IMR-90 (cell line): ENCODE data around the gene IL22RA2. TPM values are rescaled to one million over a fixed set of nuclear protein-coding genes. Genes with fewer than 3 reads are reported as not detected.

ENCODE experiments used
- ATAC-seq: fragments of 200-7000 bp; cut with Tn5 transposase; 2 replicates; pipeline ENCODE4 v1.9.1; 2020; ENCODE audit warnings: low read depth, mild to moderate bottlenecking, moderate library complexity
- BruUV-seq: library from RNA; stranded (reverse); fragments of 400-500 nt; replicated peaks from 2 replicates; lab custom pipeline; 2021; lab: Mats Ljungman, UMichigan
- CTCF ChIA-PET: fragments of 300-600 bp; formaldehyde crosslinking; extraction: SDS; loops from one replicate; lab custom pipeline; 2021; ENCODE audit warnings: antibody characterized with exemption; lab: Yijun Ruan, JAX
- POLR2A ChIA-PET: fragments of 300-600 bp; sonication (Branson Sonifier 250); formaldehyde crosslinking; loops from one replicate; lab custom pipeline; 2022; ENCODE audit warnings: antibody characterized with exemption; ENCODE audit not compliant: unreplicated experiment; lab: Charles Lee
- DNase-seq: peaks from one replicate; pipeline ENCODE4 v3.0.0; 2013
- H2AFZ ChIP-seq: replicated peaks from 2 replicates; pipeline ENCODE3; 2013; ENCODE audit warnings: low read length, mild to moderate bottlenecking; ENCODE audit not compliant: poor library complexity
- H2AK5ac ChIP-seq: 2 replicates; pipeline ENCODE4 v1.6.1; 2013; ENCODE audit warnings: low read depth, low read length, inconsistent platforms
- H2AK9ac ChIP-seq: replicated peaks from 2 replicates; pipeline ENCODE3; 2013; ENCODE audit warnings: mild to moderate bottlenecking, low read depth, low read length, moderate library complexity; ENCODE audit not compliant: poor library complexity
- H2BK120ac ChIP-seq: 2 replicates; pipeline ENCODE4 v1.6.1; 2013; ENCODE audit warnings: low read depth, low read length, inconsistent platforms
- H2BK15ac ChIP-seq: 3 replicates; pipeline ENCODE4 v1.6.1; 2013; ENCODE audit warnings: low read depth, low read length, inconsistent platforms
- H2BK20ac ChIP-seq: 2 replicates; pipeline ENCODE4 v1.6.1; 2013; ENCODE audit warnings: low read depth, mild to moderate bottlenecking, inconsistent platforms, low read length, moderate library complexity
- H2BK5ac ChIP-seq: 2 replicates; pipeline ENCODE4 v1.6.1; 2013; ENCODE audit warnings: mild to moderate bottlenecking, low read depth, low read length, inconsistent platforms; ENCODE audit not compliant: poor library complexity, severe bottlenecking
- H3K14ac ChIP-seq: replicated peaks from 2 replicates; pipeline ENCODE4 v1.6.1; 2013; ENCODE audit warnings: low read depth, low read length, inconsistent platforms
- H3K18ac ChIP-seq: 2 replicates; pipeline ENCODE4 v1.6.1; 2013; ENCODE audit warnings: low read depth, low read length, control low read depth
- H3K23ac ChIP-seq: 2 replicates; pipeline ENCODE4 v1.6.1; 2013; ENCODE audit warnings: low read depth, low read length, inconsistent platforms
- H3K27ac ChIP-seq: 2 replicates; pipeline ENCODE4 v1.5.1; 2013; ENCODE audit warnings: mild to moderate bottlenecking, control low read depth, low read length; ENCODE audit not compliant: insufficient read depth
- H3K27me3 ChIP-seq: 2 replicates; pipeline ENCODE4 v1.6.1; 2013; ENCODE audit warnings: low read length; ENCODE audit not compliant: control insufficient read depth, insufficient read depth
- H3K36me3 ChIP-seq: 2 replicates; pipeline ENCODE4 v1.6.1; 2013; ENCODE audit warnings: low read length, mixed read lengths; ENCODE audit not compliant: control insufficient read depth, insufficient read depth
- H3K4ac ChIP-seq: 2 replicates; pipeline ENCODE4 v1.6.1; 2013; ENCODE audit warnings: low read depth, low read length, inconsistent platforms
- H3K4me1 ChIP-seq: 2 replicates; pipeline ENCODE4 v1.6.1; 2013; ENCODE audit warnings: low read length, mixed read lengths; ENCODE audit not compliant: control insufficient read depth, insufficient read depth
- H3K4me2 ChIP-seq: 2 replicates; pipeline ENCODE4 v1.6.1; 2013; ENCODE audit warnings: low read depth, mild to moderate bottlenecking, control low read depth, low read length, moderate library complexity
- H3K4me3 ChIP-seq: 2 replicates; pipeline ENCODE4 v1.5.1; 2013; ENCODE audit warnings: low read depth, mild to moderate bottlenecking, control low read depth, low read length, moderate library complexity; ENCODE audit not compliant: insufficient read depth
- H3K56ac ChIP-seq: 2 replicates; pipeline ENCODE4 v1.6.1; 2013; ENCODE audit warnings: low read length, inconsistent platforms; ENCODE audit not compliant: insufficient read depth; ENCODE audit errors: extremely low read depth
- H3K79me1 ChIP-seq, 2 experiments: 2 replicates each; pipeline ENCODE4 v1.6.1; 2013; ENCODE audit warnings: low read length in 2 of 2, inconsistent platforms in 1 of 2, low read depth in 1 of 2
- H3K9ac ChIP-seq: 2 replicates; pipeline ENCODE4 v1.6.1; 2013; ENCODE audit warnings: low read depth, low read length, control low read depth
- H3K9me1 ChIP-seq: 2 replicates; pipeline ENCODE4 v1.6.1; 2013; ENCODE audit warnings: low read length, inconsistent platforms; ENCODE audit not compliant: insufficient read depth
- H3K9me3 ChIP-seq: 2 replicates; pipeline ENCODE4 v1.6.1; 2013; ENCODE audit warnings: low read length; ENCODE audit not compliant: control insufficient read depth, insufficient read depth
- H4K20me1 ChIP-seq: 2 replicates; pipeline ENCODE4 v1.6.1; 2013; ENCODE audit warnings: low read length, inconsistent platforms; ENCODE audit not compliant: insufficient read depth
- H4K5ac ChIP-seq: 2 replicates; pipeline ENCODE4 v1.6.1; 2013; ENCODE audit warnings: mild to moderate bottlenecking, low read depth, low read length, control low read depth
- H4K8ac ChIP-seq, 2 experiments: 2 replicates each; pipeline ENCODE4 v1.6.1; 2013; ENCODE audit warnings: low read depth in 2 of 2, low read length in 2 of 2, control low read depth in 1 of 2, inconsistent platforms in 1 of 2
- H4K91ac ChIP-seq: 2 replicates; pipeline ENCODE4 v1.6.1; 2013; ENCODE audit warnings: low read depth, low read length, inconsistent platforms; ENCODE audit not compliant: insufficient read depth
- BHLHE40 ChIP-seq: fragments of 150-350 bp; IDR thresholded peaks from 2 replicates; pipeline ENCODE4 v1.6.1; 2016; ENCODE audit warnings: mild to moderate bottlenecking, low read depth, low read length
- CEBPB ChIP-seq: IDR thresholded peaks from 2 replicates; pipeline ENCODE4 v1.6.1; 2012; ENCODE audit warnings: low read depth, low read length, improper control_type of control experiment
- CHD1 ChIP-seq: IDR thresholded peaks from 2 replicates; pipeline ENCODE4 v1.6.1; 2012; ENCODE audit warnings: low read depth, low read length, improper control_type of control experiment
- CTCF ChIP-seq: conservative IDR thresholded peaks from 2 replicates; pipeline ENCODE4 v1.5.1; 2012; ENCODE audit warnings: mild to moderate bottlenecking, low read depth, low read length, improper control_type of control experiment
- ELK1 ChIP-seq: fragments of 150-350 bp; IDR thresholded peaks from 2 replicates; pipeline ENCODE4 v1.6.1; 2016; ENCODE audit warnings: low read depth, mild to moderate bottlenecking, low read length, moderate library complexity, borderline replicate concordance
- FOS ChIP-seq: fragments of 150-350 bp; IDR thresholded peaks from 2 replicates; pipeline ENCODE4 v1.6.1; 2016; ENCODE audit warnings: low read depth, low read length
- MAFK ChIP-seq: IDR thresholded peaks from 2 replicates; pipeline ENCODE4 v1.6.1; 2012; ENCODE audit warnings: low read depth, low read length, improper control_type of control experiment
- MAZ ChIP-seq: IDR thresholded peaks from 2 replicates; pipeline ENCODE4 v1.6.1; 2012; ENCODE audit warnings: low read depth, mild to moderate bottlenecking, low read length, improper control_type of control experiment, moderate library complexity, borderline replicate concordance
- MXI1 ChIP-seq: IDR thresholded peaks from 2 replicates; pipeline ENCODE4 v1.6.1; 2012; ENCODE audit warnings: low read depth, mild to moderate bottlenecking, low read length, moderate library complexity, borderline replicate concordance
- NFE2L2 ChIP-seq: fragments of 150-350 bp; IDR thresholded peaks from 2 replicates; pipeline ENCODE4 v1.6.1; 2016; ENCODE audit warnings: low read depth, mild to moderate bottlenecking, low read length
- POLR2A ChIP-seq: IDR thresholded peaks from 2 replicates; pipeline ENCODE4 v1.6.1; 2012; ENCODE audit warnings: mild to moderate bottlenecking, low read depth, low read length
- RAD21 ChIP-seq: IDR thresholded peaks from 2 replicates; pipeline ENCODE4 v1.6.1; 2012; ENCODE audit warnings: low read length, improper control_type of control experiment
- RCOR1 ChIP-seq: IDR thresholded peaks from 2 replicates; pipeline ENCODE4 v1.6.1; 2012; ENCODE audit warnings: mild to moderate bottlenecking, low read length, improper control_type of control experiment; ENCODE audit not compliant: insufficient replicate concordance
- RFX5 ChIP-seq: IDR thresholded peaks from 2 replicates; pipeline ENCODE4 v1.8.0; 2012; ENCODE audit warnings: low read depth, mild to moderate bottlenecking, low read length, moderate library complexity
- SMC3 ChIP-seq: fragments of 150-350 bp; IDR thresholded peaks from 2 replicates; pipeline ENCODE4 v1.6.1; 2016; ENCODE audit warnings: low read depth, mild to moderate bottlenecking, antibody characterized with exemption, low read length, moderate library complexity
- WGBS, 2 experiments: methylation state at CpG; one replicate each; pipeline versions ENCODE4 v1.1.5 to v1.1.7; 2013; ENCODE audit warnings: missing lambda C conversion rate in 2 of 2; ENCODE audit not compliant: insufficient read length in 1 of 2; ENCODE audit errors: extremely low coverage in 2 of 2; 5-methylcytosine and 5-hydroxymethylcytosine counted together
- dilution Hi-C: fragments of 300-500 bp; cut with HindIII; formaldehyde crosslinking; loops from one replicate; pipeline ENCODE4 v1.14.3; 2018; ENCODE audit warnings: low sequenced_read_pairs; ENCODE audit not compliant: unreplicated experiment
- in situ Hi-C: fragments of 300-500 bp; cut with MboI; formaldehyde crosslinking; loops from 3 replicates; pipeline ENCODE4 v1.14.3; 2019; ENCODE audit warnings: low sequenced_read_pairs, inconsistent platforms, mixed read lengths
- intact Hi-C: fragments of 100-400 bp; cut with micrococcal nuclease; formaldehyde crosslinking; loops from 2 replicates; pipeline ENCODE4 v1.10.0; 2022
- polyA plus RNA-seq, 3 experiments: library from polyadenylated mRNA; depleted of rRNA; stranded (reverse); fragments of >200 nt; gene quantifications; 2 replicates each; pipeline ENCODE4 v1.2.3, GENCODE V29; 2012; ENCODE audit warnings: low replicate concordance in 1 of 3
- total RNA-seq: library from RNA; depleted of rRNA; stranded (reverse); fragments of >200 nt; gene quantifications from 2 replicates; pipeline ENCODE4 v1.2.3, GENCODE V29; 2012
- TF ChIP-seq, protein P1 (sequence below): fragments of 150-350 bp; IDR thresholded peaks from 2 replicates; pipeline ENCODE4 v1.6.1; 2017; ENCODE audit warnings: mild to moderate bottlenecking, antibody characterized with exemption, low read length, low read depth

The IL22RA2 gene
- total and polyA plus RNA-seq, 2 of the 4 experiments (the other 2 are of a cell fraction): not detected

GRCh38 chr6:137126875-137127485 lies 46.5 kb downstream of the IL22RA2 start:
- Histone ChIP-seq H3K56ac (no peak overlapping the region), H3K27ac (no peak overlapping the region), H3K23ac (no peak overlapping the region), H3K4ac (no peak overlapping the region), H3K4me3 (no peak overlapping the region), H4K91ac (no peak overlapping the region), H2BK15ac (no peak overlapping the region), H4K8ac (no peak overlapping the region), H3K9me3 (no peaks in the 10 kb centered on the region), H3K9ac (no peak overlapping the region), H3K36me3 (no peaks in the 10 kb centered on the region), H3K14ac (no peak overlapping the region), H2BK20ac (no peak overlapping the region), H2AFZ (peak overlapping the region; percentile 43), H4K20me1 (no peaks in the 10 kb centered on the region), H3K9me1 (no peaks in the 10 kb centered on the region), H3K4me2 (no peak overlapping the region), H4K5ac (no peak overlapping the region), H2AK5ac (no peak overlapping the region), H2AK9ac (peak overlapping the region; percentile 28), H2BK5ac (no peak overlapping the region), H3K27me3 (no peaks in the 10 kb centered on the region), H3K18ac (no peak overlapping the region), H2BK120ac (no peak overlapping the region), H3K4me1 (no peaks in the 10 kb centered on the region), H3K79me1 (no peaks in the 10 kb centered on the region)
- no CpG with 5 or more reads among the region's 2 CpGs for WGBS, 2 experiments
- dilution Hi-C loops: no loop called here
- BruUV-seq: no TSS peak
- intact Hi-C loops: no loop called here
- ChIA-PET POLR2A (no interaction called here), CTCF (no interaction called here)
- in situ Hi-C loops: no loop called here
- TF ChIP-seq POLR2A (no peak), FOS (no peak), CTCF (no peak), CHD1 (no peak), NFE2L2 (no peak), RCOR1 (no peak), MAFK (no peak), ELK1 (no peak), RFX5 (no peak), CEBPB (no peak), MXI1 (no peak), RAD21 (no peak), MAZ (no peak), SMC3 (no peak), BHLHE40 (no peak)
- TF ChIP-seq, protein P1, sequence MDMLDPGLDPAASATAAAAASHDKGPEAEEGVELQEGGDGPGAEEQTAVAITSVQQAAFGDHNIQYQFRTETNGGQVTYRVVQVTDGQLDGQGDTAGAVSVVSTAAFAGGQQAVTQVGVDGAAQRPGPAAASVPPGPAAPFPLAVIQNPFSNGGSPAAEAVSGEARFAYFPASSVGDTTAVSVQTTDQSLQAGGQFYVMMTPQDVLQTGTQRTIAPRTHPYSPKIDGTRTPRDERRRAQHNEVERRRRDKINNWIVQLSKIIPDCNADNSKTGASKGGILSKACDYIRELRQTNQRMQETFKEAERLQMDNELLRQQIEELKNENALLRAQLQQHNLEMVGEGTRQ: no peak
- DNase-seq (no peak), ATAC-seq (no peak)
